A673 (cell line): ENCODE data around the gene NPRL2.

Experiments used
- CTCF ChIP-seq: fragments of 300-800, 200-600 bp; sonication (generic); conservative IDR thresholded peaks from 2 replicates; pipeline ENCODE4 v1.5.1; 2017; ENCODE audit warnings: low read depth, mild to moderate bottlenecking, antibody characterized with exemption, low read length, moderate library complexity, mixed read lengths
- EZH2 ChIP-seq: fragments of 200-600 bp; sonication (generic); IDR thresholded peaks from 2 replicates; pipeline ENCODE4 v1.6.1; 2017; ENCODE audit warnings: borderline replicate concordance, low read depth, mild to moderate bottlenecking, mixed read lengths, antibody characterized with exemption, low read length; ENCODE audit not compliant: poor library complexity, severe bottlenecking

GRCh38 chr3:50378024-50378423, 27.4 kb upstream of the NPRL2 start:
- TF ChIP-seq CTCF (no peak), EZH2 (no peak)
